ENCODE measurements around the gene CYP4F8.

The CYP4F8 gene

DNA sequence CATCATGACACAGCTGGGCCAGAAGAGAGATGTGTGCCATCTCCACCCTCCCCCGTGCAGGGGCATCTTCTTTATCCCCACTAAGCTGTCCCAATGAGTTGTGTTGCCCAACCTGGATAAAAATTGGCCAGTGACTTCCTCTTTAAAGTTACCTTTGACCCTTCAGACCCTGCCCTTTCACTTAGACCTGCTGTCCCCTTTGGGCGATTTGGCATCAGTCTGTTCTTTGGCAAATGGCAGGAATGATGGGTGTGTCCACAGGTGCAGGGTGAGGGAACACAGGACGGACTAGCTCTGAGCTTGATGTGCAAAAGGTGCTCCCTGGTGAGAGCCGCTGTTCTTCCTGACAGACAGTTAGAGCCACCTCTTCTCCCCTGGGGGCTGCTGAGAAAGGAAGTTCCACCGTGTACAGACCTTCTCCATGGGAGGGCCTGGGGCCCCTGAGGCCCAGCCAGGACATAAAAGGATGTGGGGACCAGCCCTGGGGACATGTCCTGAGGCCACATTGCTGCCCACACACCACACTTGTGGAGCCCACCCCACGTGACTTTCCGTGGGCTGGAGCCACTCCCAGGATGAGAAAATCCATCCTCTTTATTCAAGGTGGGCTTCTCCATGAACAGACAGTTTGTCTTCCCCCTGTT, 1.7 kb downstream of the CYP4F8 start:
- no peak for DNase-seq

DNA sequence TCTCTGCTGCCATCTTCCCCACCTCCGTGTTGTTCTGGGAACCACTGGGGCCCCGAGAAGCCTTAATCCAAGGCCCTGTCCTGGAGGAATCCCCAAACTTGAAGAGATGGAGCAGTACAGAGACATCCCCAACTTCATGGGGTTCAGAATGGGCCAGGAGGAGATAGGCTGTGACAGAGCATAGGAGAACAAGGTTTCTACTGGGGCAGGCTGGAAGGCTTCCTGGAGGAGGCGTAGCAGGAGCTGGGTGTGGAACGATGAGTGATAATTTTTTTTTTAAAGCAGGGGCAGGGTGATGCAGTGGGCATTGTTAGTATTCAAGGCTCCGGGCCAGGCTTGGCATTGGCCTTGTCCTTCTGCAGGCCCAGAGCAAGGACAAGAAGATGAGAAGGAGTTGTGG, 3.3 kb downstream of the CYP4F8 start:
- no peak for DNase-seq

DNA sequence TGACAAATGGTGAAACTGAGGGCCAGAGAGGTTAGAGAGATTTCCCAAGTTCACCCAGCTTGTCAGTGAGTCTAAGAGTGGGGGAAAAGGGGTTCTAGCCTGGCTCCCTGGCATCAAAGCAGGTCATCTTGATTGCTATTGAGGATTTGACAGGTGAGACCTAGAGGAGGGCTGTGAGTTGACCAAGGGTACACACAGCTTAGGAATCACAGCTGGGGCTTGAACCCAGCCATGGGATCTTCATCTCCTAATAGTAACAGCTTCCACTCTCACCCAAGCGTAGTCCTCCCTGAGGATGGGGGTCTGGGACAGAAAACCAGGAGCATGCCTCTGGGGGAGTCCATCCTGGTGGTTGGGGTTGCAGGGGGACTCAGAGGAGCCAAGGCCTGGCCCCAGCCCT, 6.8 kb downstream of the CYP4F8 start:
- no peak for DNase-seq

DNA sequence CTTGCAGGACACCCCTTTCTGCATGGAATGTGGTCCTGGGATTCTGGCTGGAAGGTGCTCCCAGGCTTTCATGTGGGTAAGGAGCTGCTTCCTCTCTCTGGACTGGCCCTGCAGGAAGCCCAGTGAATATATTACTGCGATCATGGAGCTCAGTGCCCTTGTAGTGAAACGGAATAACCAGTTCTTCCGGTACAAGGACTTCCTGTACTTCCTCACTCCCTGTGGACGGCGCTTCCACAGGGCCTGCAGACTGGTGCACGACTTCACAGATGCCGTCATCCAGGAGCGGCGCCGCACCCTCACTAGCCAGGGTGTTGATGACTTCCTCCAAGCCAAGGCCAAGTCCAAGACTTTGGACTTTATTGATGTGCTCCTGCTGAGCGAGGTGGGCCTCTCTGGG, 8.0 kb downstream of the CYP4F8 start:
- no peak for DNase-seq

DNA sequence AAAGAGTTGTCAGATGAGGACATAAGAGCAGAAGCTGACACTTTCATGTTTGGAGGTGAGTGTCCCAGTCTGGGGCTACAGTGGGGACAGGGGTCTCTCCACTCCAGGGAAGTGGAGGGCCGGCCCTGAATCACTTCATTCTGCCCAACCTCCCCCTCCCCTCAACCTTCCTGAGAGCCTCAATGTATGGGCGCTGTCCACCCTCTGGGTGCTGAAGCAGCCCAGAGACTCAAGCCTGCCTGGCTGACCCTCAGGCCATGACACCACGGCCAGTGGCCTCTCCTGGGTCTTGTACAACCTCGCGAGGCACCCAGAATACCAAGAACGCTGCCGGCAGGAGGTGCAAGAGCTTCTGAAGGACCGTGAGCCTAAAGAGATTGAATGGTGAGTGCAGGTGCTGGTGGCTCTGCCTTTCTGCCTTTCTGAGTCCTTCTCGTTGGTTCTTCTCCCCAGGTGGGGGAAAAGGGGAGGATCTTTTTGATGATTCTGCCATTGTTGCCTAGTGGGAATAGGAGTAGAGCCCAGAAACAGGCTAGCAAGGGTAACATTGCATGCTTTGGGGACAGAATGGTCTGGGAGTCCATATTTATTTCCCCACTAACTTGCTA, 8.8 kb downstream of the CYP4F8 start:
- DNase-seq: no peak

DNA sequence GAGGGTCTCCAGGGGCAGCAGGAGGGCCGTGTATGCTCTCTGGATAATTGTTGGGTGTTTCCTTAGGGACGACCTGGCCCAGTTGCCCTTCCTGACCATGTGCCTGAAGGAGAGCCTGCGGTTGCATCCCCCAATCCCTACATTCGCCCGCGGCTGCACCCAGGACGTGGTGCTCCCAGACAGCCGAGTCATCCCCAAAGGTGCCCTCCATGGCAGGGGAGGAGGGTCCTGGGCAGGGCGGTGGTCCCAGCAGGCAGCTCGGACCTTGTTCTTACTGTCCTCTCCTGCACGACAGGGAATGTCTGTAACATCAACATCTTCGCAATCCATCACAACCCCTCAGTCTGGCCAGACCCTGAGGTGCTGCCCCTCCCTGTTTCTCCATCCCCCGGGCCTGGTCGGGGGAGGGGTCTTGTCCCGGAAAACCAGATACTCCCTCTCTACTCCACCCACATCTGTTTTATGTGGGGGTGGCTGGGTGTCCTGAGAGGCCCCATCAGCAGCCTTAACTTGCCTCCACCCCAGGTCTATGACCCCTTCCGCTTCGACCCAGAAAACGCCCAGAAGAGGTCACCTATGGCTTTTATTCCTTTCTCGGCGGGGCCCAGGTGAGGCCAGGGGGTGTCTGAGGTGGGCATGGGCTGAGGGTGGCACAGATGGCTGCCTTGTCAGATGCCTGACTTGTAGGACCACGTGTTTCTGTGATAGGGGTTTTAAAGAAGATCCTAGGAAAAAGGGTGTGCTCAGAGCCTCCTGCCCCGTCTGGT, 13.4 kb downstream of the CYP4F8 start:
- no peak for DNase-seq

DNA sequence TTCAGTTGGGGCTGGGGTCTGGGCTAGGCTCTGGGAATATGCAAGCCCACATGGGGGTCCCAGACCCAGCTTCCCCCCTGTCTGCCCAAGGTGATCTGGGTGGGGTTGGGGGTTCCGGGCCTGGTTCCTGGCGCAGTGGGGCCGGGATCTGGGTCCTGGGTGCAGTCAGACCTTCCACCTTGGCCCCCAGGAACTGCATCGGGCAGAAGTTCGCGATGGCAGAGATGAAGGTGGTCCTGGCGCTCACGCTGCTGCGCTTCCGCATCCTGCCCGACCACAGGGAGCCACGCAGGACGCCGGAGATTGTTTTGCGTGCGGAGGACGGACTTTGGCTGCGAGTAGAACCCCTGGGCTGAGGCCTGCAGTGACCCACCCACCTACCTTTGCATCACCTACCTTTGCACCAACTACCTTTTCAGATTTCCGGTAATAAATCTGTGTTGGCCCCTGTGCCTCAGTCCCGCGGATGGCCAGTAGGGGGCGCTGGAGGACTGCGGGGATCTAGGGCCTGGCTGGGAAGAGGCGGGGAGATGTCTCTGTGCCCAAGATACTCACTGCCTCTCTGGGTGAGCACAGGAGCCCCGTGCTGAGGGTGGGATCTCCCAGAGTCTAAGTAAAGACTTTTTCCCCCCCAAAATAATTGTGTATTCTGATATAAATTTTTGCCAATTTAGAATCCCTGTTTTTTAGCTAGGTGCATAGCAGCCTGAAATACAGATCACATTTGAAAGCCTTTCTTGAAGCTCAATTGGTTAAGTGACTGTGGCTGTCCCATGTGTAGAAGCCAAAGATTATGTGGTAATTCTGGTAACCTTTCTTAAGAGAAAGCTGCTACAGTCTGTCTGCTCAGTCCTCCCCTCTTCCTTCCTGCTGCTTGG, 14.2 kb downstream of the CYP4F8 start:
- peak; percentile 36 for DNase-seq

DNA sequence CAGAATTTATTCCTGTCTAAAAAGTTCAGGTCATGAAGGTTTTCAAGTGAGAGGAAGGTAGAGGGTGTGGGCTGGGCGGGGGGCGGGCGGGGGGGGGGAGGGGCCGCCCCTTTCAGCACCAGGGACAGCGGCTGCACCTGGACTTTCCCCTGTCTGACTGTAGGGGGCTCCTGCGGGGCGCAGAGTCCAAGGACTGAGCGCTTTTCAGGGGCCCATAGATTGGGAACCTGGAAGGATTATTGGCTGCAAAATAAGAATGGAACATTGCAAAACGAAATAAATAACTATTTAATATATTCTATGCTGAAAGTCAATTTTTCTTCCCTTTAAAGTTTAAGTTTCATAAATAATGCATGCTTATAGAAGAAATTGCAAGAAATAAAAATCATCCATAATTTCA, 16.8 kb downstream of the CYP4F8 start:
- DNase-seq: peak; percentile 7

DNA sequence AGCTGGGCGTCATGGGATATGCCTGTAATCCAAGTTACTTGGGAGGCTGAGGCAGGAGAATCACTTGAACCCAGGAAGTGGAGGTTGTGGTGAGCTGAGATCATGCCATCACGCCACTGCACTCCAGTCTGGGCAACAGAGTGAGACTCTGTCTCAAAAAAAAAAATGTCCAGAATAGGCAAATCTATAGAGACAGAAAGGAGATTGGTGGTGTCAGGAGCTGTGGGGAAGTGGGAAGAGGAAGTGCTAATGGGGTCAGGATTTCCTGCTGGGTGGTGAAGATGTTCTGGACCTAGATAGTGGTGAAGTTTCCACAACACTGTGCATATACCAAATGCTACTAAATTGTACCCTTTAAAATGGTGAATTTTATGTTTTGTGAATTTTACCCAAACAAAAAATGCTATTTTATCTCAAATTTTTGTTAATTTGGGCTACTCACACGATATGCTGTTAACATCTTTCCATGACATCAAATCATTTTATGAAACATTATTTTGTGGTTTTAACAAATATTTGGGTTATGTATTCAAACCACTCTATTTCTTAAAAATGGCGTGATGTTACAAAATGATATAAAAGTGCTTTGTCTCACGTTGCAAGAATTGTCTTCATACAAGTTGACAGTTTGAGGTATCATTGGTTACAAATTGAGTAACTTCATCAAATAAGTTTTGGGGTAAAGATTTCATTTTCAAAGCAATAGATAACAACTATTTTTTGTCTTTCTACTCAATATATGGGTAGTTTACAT, 18.2 kb downstream of the CYP4F8 start:
- DNase-seq: no peak

DNA sequence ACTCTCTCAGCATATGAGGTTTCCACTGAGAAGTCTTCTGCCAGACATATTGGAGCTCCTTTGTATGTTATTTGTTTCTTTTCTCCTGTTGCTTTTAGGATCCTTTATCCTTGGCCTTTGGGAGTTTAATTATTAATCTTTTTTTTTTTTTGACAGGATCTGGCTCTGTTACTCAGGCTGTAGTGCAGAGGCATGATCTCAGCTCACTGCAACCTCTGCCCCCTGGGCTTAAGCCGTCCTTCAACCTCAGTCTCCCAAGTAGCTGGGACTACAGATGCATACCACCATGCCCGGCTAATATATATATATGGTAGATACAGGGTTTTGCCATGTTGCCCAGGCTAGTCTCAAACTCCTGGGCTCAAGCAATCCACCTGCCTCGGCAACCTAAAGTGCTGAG, 19.1 kb downstream of the CYP4F8 start:
- no peak for DNase-seq

DNA sequence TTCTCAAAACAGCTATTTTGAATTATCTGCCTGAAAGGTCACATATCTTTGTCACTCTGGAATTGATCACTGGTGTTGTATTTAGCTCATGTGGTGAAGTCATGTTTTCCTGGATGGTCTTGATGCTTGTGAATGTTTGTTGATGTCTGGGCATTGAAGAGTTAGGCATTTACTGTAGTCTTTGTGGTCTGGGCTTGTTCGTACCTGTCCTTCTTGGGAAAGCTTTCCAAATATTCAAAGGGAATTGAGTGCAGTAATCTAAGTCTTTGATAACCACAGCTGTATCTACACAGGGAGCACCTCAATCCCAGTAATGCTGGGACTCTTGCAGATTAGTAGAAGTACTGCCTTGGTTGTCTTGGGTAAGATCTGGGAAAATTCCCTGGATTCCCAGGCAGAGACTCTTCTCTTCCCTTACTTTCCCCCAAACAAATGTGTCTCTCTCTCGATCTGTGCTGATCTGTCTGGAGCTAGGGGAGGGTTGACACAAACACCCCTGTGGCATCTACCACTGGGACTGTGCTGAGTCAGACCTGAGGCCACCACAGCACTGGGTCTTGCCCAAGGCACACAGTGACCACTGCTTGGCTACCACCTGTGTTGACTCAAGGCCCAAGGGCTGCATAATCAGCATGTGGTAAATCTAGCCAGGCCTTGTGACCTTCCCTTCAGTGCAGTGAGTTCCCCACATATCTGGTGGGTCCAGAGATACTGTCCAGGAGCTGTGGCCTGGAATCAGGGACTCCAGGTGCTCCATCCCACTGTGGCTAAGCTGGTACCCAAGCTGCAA, 20.2 kb downstream of the CYP4F8 start:
- no peak for DNase-seq

DNA sequence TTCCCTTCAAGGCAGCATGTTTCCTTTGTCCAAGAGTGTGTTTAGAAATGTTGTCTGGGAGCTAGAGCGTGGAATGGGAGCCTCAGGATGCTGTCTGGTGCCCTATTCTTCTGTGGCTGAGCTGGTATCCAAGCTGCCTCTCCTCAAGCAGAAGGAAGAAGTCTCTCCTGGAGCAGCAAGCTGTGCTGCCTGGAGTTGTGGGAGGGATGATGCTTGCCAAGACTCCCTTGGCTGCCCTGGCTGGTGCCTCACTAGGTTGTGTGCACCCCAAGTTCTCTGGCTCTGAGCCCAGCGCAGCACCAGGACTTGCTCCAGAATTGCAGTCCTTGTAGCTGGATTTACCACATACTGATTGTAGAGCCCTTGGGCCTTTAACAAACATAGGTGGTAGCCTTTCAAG, 21.0 kb downstream of the CYP4F8 start:
- no peak for DNase-seq

DNA sequence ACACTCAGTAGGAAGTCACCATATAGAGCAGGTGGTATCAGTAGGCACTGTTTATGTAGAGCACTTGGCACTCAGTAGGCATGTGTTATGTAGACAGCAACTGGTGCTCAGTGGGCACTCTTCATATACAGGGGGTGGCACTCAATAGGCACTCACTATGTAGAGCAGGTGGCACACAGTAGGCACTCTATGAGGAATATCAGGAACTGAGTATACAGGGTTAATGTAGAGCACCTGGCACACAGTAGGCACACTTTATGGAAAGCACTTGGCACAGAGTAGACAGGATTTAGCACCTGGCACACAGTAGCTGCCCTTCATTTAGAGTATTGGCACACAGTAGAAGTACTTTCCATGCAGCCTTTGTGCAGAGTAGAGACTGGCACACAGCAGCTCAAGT, 24.6 kb downstream of the CYP4F8 start:
- no peak for DNase-seq

DNA sequence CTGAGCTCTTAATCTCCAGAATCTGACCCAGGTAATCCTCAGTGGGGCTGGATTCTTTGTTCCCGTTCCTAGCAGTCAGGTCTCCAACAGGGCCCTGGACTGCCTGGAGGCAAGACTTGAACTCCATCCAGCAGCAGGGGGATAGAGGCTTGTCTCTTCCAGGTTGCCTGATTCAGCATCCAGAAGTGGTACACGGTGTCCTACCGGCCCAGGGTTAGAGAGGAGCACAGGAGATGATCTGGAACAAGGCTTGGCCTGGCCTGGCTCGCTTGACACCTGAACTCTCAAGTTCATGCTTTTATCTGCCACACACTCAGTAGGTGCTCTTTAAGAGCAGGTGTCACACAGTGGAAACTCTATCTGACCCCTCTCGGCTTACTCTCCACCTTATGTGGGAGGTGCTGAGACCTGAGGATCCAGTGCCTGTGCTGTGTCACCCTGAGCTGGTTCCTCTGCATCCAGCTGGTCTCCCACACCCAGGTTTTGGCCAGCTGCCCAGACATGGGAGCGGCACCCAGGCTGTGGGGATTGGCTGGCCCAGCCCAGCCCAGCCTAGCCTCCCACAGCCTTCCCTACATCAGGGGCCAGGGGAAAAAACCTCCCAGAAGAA, 25.4 kb downstream of the CYP4F8 start, which contains the start of gene CYP4F3:
Gene CYP4F3, plus strand, starts transcription at position 604 of the 610 bp plus-strand sequence. CDS start 519 bp downstream, outside the sequence.
- no peak for DNase-seq

DNA sequence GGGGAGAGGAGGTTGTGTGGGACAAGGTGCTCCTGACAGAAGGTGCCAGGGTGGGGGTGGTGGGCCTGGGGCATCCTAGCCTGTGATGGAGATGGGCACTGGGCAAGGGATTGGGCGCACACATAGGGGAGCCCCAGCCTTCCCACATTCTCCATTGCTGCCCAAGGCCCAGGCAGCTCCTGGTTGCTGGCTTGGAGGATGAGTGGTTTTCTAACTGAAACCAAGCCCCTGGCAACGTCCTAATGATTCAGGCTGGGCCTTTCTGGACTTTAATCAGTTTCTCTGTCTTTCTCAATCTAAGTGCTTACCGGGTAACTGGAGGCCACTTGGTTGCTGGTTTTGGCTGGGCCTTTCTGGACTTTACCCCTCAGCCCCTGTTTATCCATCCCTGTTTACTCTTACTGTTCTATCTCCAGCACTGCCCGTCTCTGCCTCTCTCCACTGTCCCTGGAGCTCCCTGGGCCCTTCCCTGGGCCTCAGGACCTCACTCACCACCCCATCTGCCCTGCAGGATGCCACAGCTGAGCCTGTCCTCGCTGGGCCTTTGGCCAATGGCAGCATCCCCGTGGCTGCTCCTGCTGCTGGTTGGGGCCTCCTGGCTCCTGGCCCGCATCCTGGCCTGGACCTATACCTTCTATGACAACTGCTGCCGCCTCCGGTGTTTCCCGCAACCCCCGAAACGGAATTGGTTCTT, 26.0 kb downstream of the CYP4F8 start:
- DNase-seq: no peak

DNA sequence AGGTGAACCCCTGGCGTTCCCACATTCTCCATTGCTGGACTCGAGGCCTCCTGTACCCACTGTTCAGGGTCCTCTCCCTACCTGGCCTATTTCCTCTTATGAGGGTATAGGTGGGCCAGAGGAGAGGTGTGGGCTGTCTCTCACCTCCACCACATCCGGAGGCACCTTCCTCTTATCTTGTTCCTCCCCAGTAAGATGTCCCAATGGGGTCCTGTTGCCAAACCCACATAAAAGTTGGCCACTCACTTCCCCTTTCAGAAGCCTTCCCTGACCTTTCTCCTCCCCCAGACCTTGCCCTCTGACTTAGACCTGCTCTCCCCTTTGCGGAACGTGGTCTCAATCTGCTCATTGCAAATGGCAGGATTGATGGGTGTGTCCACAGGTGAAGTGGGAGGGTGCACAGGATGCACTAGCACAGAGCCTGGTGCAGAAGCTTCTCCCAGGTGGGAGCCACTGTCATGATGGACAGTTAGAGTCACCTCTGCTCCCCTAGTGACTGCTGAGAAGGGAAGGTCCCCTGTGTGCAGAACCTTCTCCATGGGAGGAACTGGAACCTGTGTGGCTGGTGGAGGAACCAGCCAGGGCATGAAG, 27.0 kb downstream of the CYP4F8 start:
- DNase-seq: no peak

DNA sequence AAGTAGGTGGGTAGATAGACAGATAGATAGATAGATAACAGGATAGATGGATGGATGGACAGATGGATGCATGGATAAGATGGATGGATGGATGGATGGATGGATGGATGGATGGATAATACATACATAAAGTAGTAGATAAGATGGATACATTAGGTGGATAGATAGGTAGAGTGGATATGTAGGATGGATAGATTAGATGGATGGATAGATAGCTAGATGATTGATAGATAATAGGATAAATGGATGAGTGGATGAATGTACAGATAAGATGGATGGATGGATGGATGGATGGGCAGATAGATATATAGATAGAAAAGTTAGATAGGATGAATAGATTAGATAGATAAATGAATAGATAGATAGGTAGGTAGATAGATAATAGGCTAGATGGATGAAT, 27.8 kb downstream of the CYP4F8 start:
- DNase-seq: no peak

DNA sequence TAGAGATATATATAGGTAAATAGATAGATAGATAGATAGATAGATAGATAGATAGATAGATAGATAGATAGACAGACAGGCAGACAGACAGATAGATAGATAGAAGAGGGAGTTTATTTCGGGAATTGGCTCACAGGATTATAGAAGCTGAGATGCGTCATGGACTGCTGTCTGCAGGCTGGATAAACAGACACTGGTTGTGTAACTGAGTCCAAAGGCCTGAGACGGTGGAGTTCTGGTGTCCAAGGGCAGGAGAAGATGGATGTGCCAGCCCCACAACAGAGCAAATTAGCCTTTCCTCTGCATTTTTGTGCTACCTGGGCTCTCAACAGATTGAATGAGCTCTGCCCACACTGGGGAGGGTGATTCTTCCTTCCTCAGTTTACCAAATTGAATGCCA, 28.4 kb downstream of the CYP4F8 start:
- no peak for DNase-seq

DNA sequence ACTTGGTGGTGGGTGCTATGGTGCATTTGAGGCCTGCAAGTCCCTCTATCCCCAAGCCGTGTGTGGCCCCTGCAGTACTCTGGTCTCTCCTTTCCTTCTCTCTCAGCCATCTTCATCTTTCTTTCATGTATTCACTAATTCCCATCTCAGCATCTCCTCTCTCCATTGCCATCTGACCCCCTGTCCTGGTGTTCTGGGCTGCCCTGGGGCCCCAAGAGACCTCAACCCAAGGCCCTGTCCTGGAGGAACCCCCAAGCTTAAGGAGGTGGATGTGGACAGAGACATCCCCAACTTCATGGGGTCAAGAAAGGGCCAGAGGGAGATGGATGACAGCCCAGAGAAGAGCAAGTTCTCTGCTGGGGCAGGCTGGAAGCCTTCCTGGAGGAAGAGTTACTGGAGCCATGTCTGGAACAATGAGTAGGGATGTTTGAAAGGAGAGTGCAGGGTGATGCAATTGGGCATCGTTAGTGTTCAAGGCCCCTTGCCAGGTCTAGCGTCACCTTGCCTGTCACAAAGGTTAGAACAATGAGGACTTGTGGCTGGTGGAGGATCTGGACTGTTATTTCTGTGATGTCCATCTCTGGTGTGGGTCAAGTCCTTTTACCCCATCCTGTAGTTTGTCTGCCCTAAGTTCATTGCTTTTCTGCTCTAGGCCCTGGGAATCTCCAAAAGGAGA, 29.2 kb downstream of the CYP4F8 start:
- no peak for DNase-seq

Data from fibroblast of skin of back (primary cell).